ENCODE data around the gene MNT.
A peak's percentile ranks its signal among the peaks of the same experiment; 100 is the strongest.

Gene MNT

GRCh38 chr17:2415081-2415480 lies 14.2 kb upstream of the MNT start:
- no peaks in the 10 kb centered on the region for H3K27me3 ChIP-seq (ENCODE audit: control insufficient read depth, insufficient read depth, low read length)
- H3K4me1 ChIP-seq (ENCODE audit: control insufficient read depth, insufficient read depth, low read length) = no peaks in the 10 kb centered on the region
- H3K4me3 ChIP-seq (ENCODE audit: low read depth, low read length) = no peak overlapping the region
- H3K27ac ChIP-seq (ENCODE audit: low read depth, low read length) = no peak overlapping the region
- no peak overlapping the region for H3K9ac ChIP-seq (ENCODE audit: low read depth, low read length)
- H3K36me3 ChIP-seq (ENCODE audit: control insufficient read depth, insufficient read depth, low read length) = peaks cover 49% of the 10 kb centered on the region
- H3K9me3 ChIP-seq (ENCODE audit: control insufficient read depth, insufficient read depth, low read length) = no peaks in the 10 kb centered on the region

GRCh38 chr17:2414446-2415064 lies 13.7 kb upstream of the MNT start:
- Histone ChIP-seq H3K27ac (ENCODE audit: low read depth, low read length) (no peak overlapping the region), H3K9me3 (ENCODE audit: control insufficient read depth, insufficient read depth, low read length) (no peaks in the 10 kb centered on the region), H3K9ac (ENCODE audit: low read depth, low read length) (no peak overlapping the region), H3K27me3 (ENCODE audit: control insufficient read depth, insufficient read depth, low read length) (no peaks in the 10 kb centered on the region), H3K4me1 (ENCODE audit: control insufficient read depth, insufficient read depth, low read length) (no peaks in the 10 kb centered on the region), H3K4me3 (ENCODE audit: low read depth, low read length) (no peak overlapping the region), H3K36me3 (ENCODE audit: control insufficient read depth, insufficient read depth, low read length) (peaks cover 44% of the 10 kb centered on the region)

GRCh38 chr17:2412561-2413021 lies 11.7 kb upstream of the MNT start:
- no peak overlapping the region for H3K4me3 ChIP-seq (ENCODE audit: low read depth, low read length)
- H3K27me3 ChIP-seq (ENCODE audit: control insufficient read depth, insufficient read depth, low read length) = no peaks in the 10 kb centered on the region
- H3K27ac ChIP-seq (ENCODE audit: low read depth, low read length) = no peak overlapping the region
- H3K36me3 ChIP-seq (ENCODE audit: control insufficient read depth, insufficient read depth, low read length) = peaks cover 26% of the 10 kb centered on the region
- H3K9ac ChIP-seq (ENCODE audit: low read depth, low read length) = no peak overlapping the region
- no peaks in the 10 kb centered on the region for H3K9me3 ChIP-seq (ENCODE audit: control insufficient read depth, insufficient read depth, low read length)
- H3K4me1 ChIP-seq (ENCODE audit: control insufficient read depth, insufficient read depth, low read length) = no peaks in the 10 kb centered on the region

- Histone ChIP-seq H3K9ac (ENCODE audit: low read depth, low read length) (no peak overlapping the region), H3K4me3 (ENCODE audit: low read depth, low read length) (no peak overlapping the region), H3K9me3 (ENCODE audit: control insufficient read depth, insufficient read depth, low read length) (no peaks in the 10 kb centered on the region), H3K36me3 (ENCODE audit: control insufficient read depth, insufficient read depth, low read length) (peaks cover 24% of the 10 kb centered on the region), H3K27ac (ENCODE audit: low read depth, low read length) (no peak overlapping the region), H3K4me1 (ENCODE audit: control insufficient read depth, insufficient read depth, low read length) (no peaks in the 10 kb centered on the region), H3K27me3 (ENCODE audit: control insufficient read depth, insufficient read depth, low read length) (no peaks in the 10 kb centered on the region)
Observed at GRCh38 chr17:2410951-2411350, 10.1 kb upstream of the MNT start.

- Histone ChIP-seq H3K9ac (ENCODE audit: low read depth, low read length) (no peak overlapping the region), H3K4me1 (ENCODE audit: control insufficient read depth, insufficient read depth, low read length) (peaks cover 8% of the 10 kb centered on the region)
Observed at GRCh38 chr17:2406903-2407790, 6.3 kb upstream of the MNT start.

GRCh38 chr17:2406271-2406902 lies 5.5 kb upstream of the MNT start:
- H3K9me3 ChIP-seq (ENCODE audit: control insufficient read depth, insufficient read depth, low read length) = no peaks in the 10 kb centered on the region
- 0 out of 2 replicates have a peak, but pooled peaks cover 2% of the 10 kb centered on the region for H3K36me3 ChIP-seq (ENCODE audit: control insufficient read depth, insufficient read depth, low read length)
- H3K4me3 ChIP-seq (ENCODE audit: low read depth, low read length) = no peak overlapping the region
- no peak overlapping the region for H3K27ac ChIP-seq (ENCODE audit: low read depth, low read length)
- H3K27me3 ChIP-seq (ENCODE audit: control insufficient read depth, insufficient read depth, low read length) = no peaks in the 10 kb centered on the region
- no peak overlapping the region for H3K9ac ChIP-seq (ENCODE audit: low read depth, low read length)
- peaks cover 9% of the 10 kb centered on the region for H3K4me1 ChIP-seq (ENCODE audit: control insufficient read depth, insufficient read depth, low read length)

More at GRCh38 chr17:2406903-2407790, 6.3 kb upstream of the MNT start:
- Histone ChIP-seq H3K9me3 (ENCODE audit: control insufficient read depth, insufficient read depth, low read length) (no peaks in the 10 kb centered on the region), H3K27ac (ENCODE audit: low read depth, low read length) (no peak overlapping the region), H3K27me3 (ENCODE audit: control insufficient read depth, insufficient read depth, low read length) (no peaks in the 10 kb centered on the region), H3K36me3 (ENCODE audit: control insufficient read depth, insufficient read depth, low read length) (0 out of 2 replicates have a peak, but pooled peaks cover 2% of the 10 kb centered on the region), H3K4me3 (ENCODE audit: low read depth, low read length) (no peak overlapping the region)

GRCh38 chr17:2405247-2405926 lies 4.5 kb upstream of the MNT start:
- H3K4me3 ChIP-seq (ENCODE audit: low read depth, low read length) = no peak overlapping the region
- H3K9ac ChIP-seq (ENCODE audit: low read depth, low read length) = no peak overlapping the region
- 0 out of 2 replicates have a peak, but pooled peaks cover 2% of the 10 kb centered on the region for H3K36me3 ChIP-seq (ENCODE audit: control insufficient read depth, insufficient read depth, low read length)
- H3K27ac ChIP-seq (ENCODE audit: low read depth, low read length) = no peak overlapping the region
- peaks cover 9% of the 10 kb centered on the region for H3K4me1 ChIP-seq (ENCODE audit: control insufficient read depth, insufficient read depth, low read length)
- no peaks in the 10 kb centered on the region for H3K9me3 ChIP-seq (ENCODE audit: control insufficient read depth, insufficient read depth, low read length)
- H3K27me3 ChIP-seq (ENCODE audit: control insufficient read depth, insufficient read depth, low read length) = no peaks in the 10 kb centered on the region

GRCh38 chr17:2403044-2403443 lies 2.2 kb upstream of the MNT start:
- Histone ChIP-seq H3K36me3 (ENCODE audit: control insufficient read depth, insufficient read depth, low read length) (0 out of 2 replicates have a peak, but pooled peaks cover 2% of the 10 kb centered on the region), H3K27ac (ENCODE audit: low read depth, low read length) (no peak overlapping the region), H3K4me1 (ENCODE audit: control insufficient read depth, insufficient read depth, low read length) (peaks cover 15% of the 10 kb centered on the region), H3K9ac (ENCODE audit: low read depth, low read length) (no peak overlapping the region), H3K4me3 (ENCODE audit: low read depth, low read length) (0 out of 2 replicates have a peak overlapping the region, but pooled peaks have one; percentile 73), H3K27me3 (ENCODE audit: control insufficient read depth, insufficient read depth, low read length) (no peaks in the 10 kb centered on the region), H3K9me3 (ENCODE audit: control insufficient read depth, insufficient read depth, low read length) (no peaks in the 10 kb centered on the region)

GRCh38 chr17:2402544-2402943 lies 1.7 kb upstream of the MNT start:
- Histone ChIP-seq H3K36me3 (ENCODE audit: control insufficient read depth, insufficient read depth, low read length) (0 out of 2 replicates have a peak, but pooled peaks cover 2% of the 10 kb centered on the region), H3K4me3 (ENCODE audit: low read depth, low read length) (peak overlapping the region; percentile 73), H3K27me3 (ENCODE audit: control insufficient read depth, insufficient read depth, low read length) (no peaks in the 10 kb centered on the region), H3K9ac (ENCODE audit: low read depth, low read length) (peak overlapping the region; percentile 67), H3K9me3 (ENCODE audit: control insufficient read depth, insufficient read depth, low read length) (no peaks in the 10 kb centered on the region), H3K4me1 (ENCODE audit: control insufficient read depth, insufficient read depth, low read length) (peaks cover 20% of the 10 kb centered on the region), H3K27ac (ENCODE audit: low read depth, low read length) (peak overlapping the region; percentile 79)

GRCh38 chr17:2401426-2402221 lies 764 bp upstream of the MNT start:
- peak overlapping the region; percentile 95 for H3K4me3 ChIP-seq (ENCODE audit: low read depth, low read length)
- peak overlapping the region; percentile 84 for H3K9ac ChIP-seq (ENCODE audit: low read depth, low read length)
- H3K36me3 ChIP-seq (ENCODE audit: control insufficient read depth, insufficient read depth, low read length) = 0 out of 2 replicates have a peak, but pooled peaks cover under 1% of the 10 kb centered on the region
- H3K4me1 ChIP-seq (ENCODE audit: control insufficient read depth, insufficient read depth, low read length) = peaks cover 27% of the 10 kb centered on the region
- H3K9me3 ChIP-seq (ENCODE audit: control insufficient read depth, insufficient read depth, low read length) = no peaks in the 10 kb centered on the region
- no peaks in the 10 kb centered on the region for H3K27me3 ChIP-seq (ENCODE audit: control insufficient read depth, insufficient read depth, low read length)
- peak overlapping the region; percentile 99 for H3K27ac ChIP-seq (ENCODE audit: low read depth, low read length)
